Gastrocnemius medialis (tissue), 4 donors: ENCODE data around the gene HAL. TPM values are rescaled to one million over a fixed set of nuclear protein-coding genes. Genes with fewer than 3 reads are reported as not detected.

Experiments
- ATAC-seq, 2 donors: fragments of 150-250 bp; one replicate each; pipeline ENCODE4 v1.9.1; 2016
- DNase-seq, 2 donors: peaks; one replicate each; pipeline ENCODE4 v3.0.0-alpha.2; 2019
- H3K27ac ChIP-seq, 4 donors: fragments of 200-600 bp; sonication (generic); 1 replicate in 1 of 4; 2 replicates in 3 of 4; pipeline ENCODE4 v1.5.1; 2016 to 2018; ENCODE audit warnings: mild to moderate bottlenecking in 2 of 4, moderate library complexity in 1 of 4
- H3K27me3 ChIP-seq, 3 donors: fragments of 200-600 bp; sonication (generic) in 2 of 3; 1 replicate in 1 of 3; 2 replicates in 2 of 3; pipeline versions ENCODE4 v1.5.1 to v1.6.0; 2016 to 2019; ENCODE audit warnings: mild to moderate bottlenecking in 1 of 3, moderate library complexity in 1 of 3
- H3K36me3 ChIP-seq, 2 donors: fragments of 200-600 bp; sonication (generic) in 1 of 2; one replicate each; pipeline ENCODE4 v1.5.1; 2017 to 2018
- H3K4me1 ChIP-seq, 2 donors: fragments of 200-600 bp; sonication (generic) in 1 of 2; one replicate each; pipeline ENCODE4 v1.5.1; 2016 to 2017; ENCODE audit warnings: mild to moderate bottlenecking in 2 of 2
- H3K4me3 ChIP-seq, 4 donors: fragments of 200-600 bp; sonication (generic) in 3 of 4; 1 replicate in 1 of 4; 2 replicates in 3 of 4; pipeline ENCODE4 v1.5.1; 2016 to 2019; ENCODE audit warnings: mild to moderate bottlenecking in 2 of 4
- H3K9me3 ChIP-seq, 3 donors: fragments of 200-600 bp; sonication (generic) in 2 of 3; 1 replicate in 1 of 3; 2 replicates in 2 of 3; pipeline ENCODE4 v1.5.1; 2016 to 2019
- POLR2A ChIP-seq, 2 donors: fragments of 450-650 bp; IDR thresholded peaks; one replicate each; pipeline ENCODE4 v1.6.1; 2017; ENCODE audit warnings: antibody characterized with exemption in 2 of 2, mild to moderate bottlenecking in 2 of 2, moderate library complexity in 2 of 2
- in situ Hi-C, 4 donors: fragments of 200-750 bp; cut with MboI; loops; one replicate each; pipeline versions ENCODE4 v1.15.0 to v1.8.0; 2017; ENCODE audit warnings: low sequenced_read_pairs in 4 of 4
- intact Hi-C: fragments of 100-400 bp; cut with DNase I; formaldehyde crosslinking; loops from one replicate; pipeline ENCODE4 v1.15.1; 2023; ENCODE audit warnings: low total_unique reads
- total RNA-seq, 4 donors: library from RNA; depleted of rRNA; stranded (reverse); fragments of >200 nt; gene quantifications; one replicate each; pipeline versions ENCODE4 v1.1.0 to v1.2.3, GENCODE V29; 2016
- TF ChIP-seq, protein P1 (sequence below), 5 experiments: fragments of 450-650 bp in 3 of 5; fragments of 200-600 bp in 2 of 5; sonication (generic) in 2 of 5; IDR thresholded peaks in 4 of 5; conservative IDR thresholded peaks in 1 of 5; 1 replicate in 4 of 5; 2 replicates in 1 of 5; pipeline ENCODE4 v1.5.1; 2016 to 2019; ENCODE audit warnings: antibody characterized with exemption in 5 of 5, mild to moderate bottlenecking in 3 of 5, moderate library complexity in 3 of 5

The HAL gene
- total RNA-seq, 4 donors from 2014 or later = 0.59 to 1.3 (median 1.3) TPM; not detected in 1

DNA sequence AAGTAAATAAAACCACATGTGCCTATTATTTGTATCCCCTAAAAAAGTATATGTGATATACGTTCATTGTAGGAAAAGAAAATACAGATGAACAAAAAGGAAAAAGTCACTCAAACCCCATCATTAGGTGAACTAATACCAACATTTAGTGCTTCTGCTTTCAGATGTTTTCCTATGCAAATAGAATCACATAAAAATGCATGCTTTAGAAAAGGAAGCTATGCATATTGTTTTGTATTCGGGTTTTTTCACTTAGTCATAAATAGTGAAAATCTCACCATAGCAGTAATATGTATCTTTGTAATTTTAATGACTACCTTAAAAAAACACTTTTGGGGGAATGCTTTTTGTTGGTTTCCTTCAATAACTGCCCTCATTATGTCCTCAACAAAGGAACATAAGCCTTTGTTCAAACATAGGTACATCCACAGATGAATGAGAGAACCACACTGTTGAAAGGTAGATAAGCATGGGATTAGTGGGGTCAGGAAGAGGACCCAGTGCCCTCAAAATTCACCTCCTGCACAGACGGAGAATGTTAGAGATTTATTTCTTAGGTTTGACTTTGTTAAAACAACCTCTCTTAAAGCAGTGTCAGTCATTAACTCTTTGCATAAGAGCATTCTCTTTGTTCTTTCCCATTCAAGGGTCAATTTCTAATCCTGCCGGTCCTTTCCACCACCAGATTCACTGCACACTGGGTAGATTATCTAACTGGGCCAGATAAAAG is 46.5 kb downstream of the HAL start:
- H3K36me3 ChIP-seq = no peaks in the 10 kb centered on the region
- ATAC-seq = no peak

DNA sequence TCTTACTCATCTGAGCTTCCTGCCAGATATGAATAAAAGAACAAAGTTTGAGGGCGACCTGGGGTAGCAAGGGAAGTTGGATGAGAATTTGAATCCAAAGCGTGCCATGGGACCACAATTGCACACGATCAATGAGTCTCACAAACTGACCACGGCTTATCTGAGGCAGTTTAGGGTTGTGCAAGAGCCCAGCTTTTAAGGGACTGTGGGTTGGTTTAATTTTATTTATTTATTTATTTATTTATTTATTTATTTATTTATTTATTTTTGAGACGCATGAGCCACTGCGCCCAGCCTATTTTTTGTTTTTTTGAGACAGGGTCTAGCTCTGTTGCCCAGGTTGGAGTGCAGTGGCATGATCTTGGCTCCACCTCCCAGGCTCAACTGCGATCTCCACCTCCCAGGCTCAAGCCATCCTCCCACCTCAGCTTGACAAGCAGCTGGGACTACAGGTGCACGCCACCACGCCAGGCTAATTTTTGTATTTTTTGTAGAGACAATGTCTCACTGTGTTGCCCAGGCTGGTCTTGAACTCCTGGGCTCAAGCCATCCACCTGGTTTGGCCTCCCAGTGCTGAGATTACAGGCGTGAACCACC is 51.9 kb downstream of the HAL start:
- ATAC-seq (no peak), DNase-seq (no peak)
- Histone ChIP-seq H3K27me3 (no peaks in the 10 kb centered on the region), H3K4me3 (no peak overlapping the region), H3K4me1 (peaks cover 4 to 9% of the 10 kb centered on the region in 2 donors), H3K36me3 (no peaks in the 10 kb centered on the region), H3K27ac (no peak overlapping the region), H3K9me3 (no peaks in the 10 kb centered on the region)
- intact Hi-C loops (no loop called here), in situ Hi-C loops (no loop called here)
- TF ChIP-seq, protein P1, sequence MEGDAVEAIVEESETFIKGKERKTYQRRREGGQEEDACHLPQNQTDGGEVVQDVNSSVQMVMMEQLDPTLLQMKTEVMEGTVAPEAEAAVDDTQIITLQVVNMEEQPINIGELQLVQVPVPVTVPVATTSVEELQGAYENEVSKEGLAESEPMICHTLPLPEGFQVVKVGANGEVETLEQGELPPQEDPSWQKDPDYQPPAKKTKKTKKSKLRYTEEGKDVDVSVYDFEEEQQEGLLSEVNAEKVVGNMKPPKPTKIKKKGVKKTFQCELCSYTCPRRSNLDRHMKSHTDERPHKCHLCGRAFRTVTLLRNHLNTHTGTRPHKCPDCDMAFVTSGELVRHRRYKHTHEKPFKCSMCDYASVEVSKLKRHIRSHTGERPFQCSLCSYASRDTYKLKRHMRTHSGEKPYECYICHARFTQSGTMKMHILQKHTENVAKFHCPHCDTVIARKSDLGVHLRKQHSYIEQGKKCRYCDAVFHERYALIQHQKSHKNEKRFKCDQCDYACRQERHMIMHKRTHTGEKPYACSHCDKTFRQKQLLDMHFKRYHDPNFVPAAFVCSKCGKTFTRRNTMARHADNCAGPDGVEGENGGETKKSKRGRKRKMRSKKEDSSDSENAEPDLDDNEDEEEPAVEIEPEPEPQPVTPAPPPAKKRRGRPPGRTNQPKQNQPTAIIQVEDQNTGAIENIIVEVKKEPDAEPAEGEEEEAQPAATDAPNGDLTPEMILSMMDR (IDR thresholded peaks at IDR 0.05 in 4 of 5, conservative IDR thresholded peaks at IDR 0.05 in 1 of 5) = no peak

More for the DNA sequence above, 46.5 kb downstream of the HAL start:
- no peak overlapping the region for H3K27ac ChIP-seq
- no peaks in the 10 kb centered on the region for H3K27me3 ChIP-seq
- no peak for DNase-seq
- in situ Hi-C loops (no loop called here), intact Hi-C loops (no loop called here)
- H3K4me3 ChIP-seq = no peak overlapping the region
- H3K9me3 ChIP-seq = no peaks in the 10 kb centered on the region
- TF ChIP-seq, protein P1 (IDR thresholded peaks at IDR 0.05 in 4 of 5, conservative IDR thresholded peaks at IDR 0.05 in 1 of 5) = no peak
- no peak for TF ChIP-seq POLR2A (IDR thresholded peaks at IDR 0.05)
- H3K4me1 ChIP-seq = no peaks in the 10 kb centered on the region

- in situ Hi-C loops (no loop called here), intact Hi-C loops (loop anchor here (2.0 kb wide), 1 partner anchor 85 kb away; the partner anchor contains the start of gene SNRPF)
- Histone ChIP-seq H3K4me1 (peaks cover 4 to 9% of the 10 kb centered on the region in 2 donors), H3K27ac (peak within 1 kb of the TSS; percentile 79 to 88 (median 83)), H3K27me3 (no peaks in the 10 kb centered on the region), H3K36me3 (no peaks in the 10 kb centered on the region), H3K9me3 (no peaks in the 10 kb centered on the region), H3K4me3 (peak within 1 kb of the TSS; percentile 68 to 90 (median 74))
- DNase-seq (peak in 1 of 2 donors; percentile 29), ATAC-seq (peak; percentile 62 to 76)
- no peak for TF ChIP-seq POLR2A (IDR thresholded peaks at IDR 0.05)
- TF ChIP-seq, protein P1 (IDR thresholded peaks at IDR 0.05 in 4 of 5, conservative IDR thresholded peaks at IDR 0.05 in 1 of 5) = peak in 4 of 5 experiments; percentile 13 to 42 (median 26)
Measured at GRCh38 chr12:95943330-95943842, 52.8 kb downstream of the HAL start, which contains the start of gene AMDHD1. AMDHD1 (plus strand) TSS chr12:95943331; CDS start chr12:95943399, 68 bp downstream.

DNA sequence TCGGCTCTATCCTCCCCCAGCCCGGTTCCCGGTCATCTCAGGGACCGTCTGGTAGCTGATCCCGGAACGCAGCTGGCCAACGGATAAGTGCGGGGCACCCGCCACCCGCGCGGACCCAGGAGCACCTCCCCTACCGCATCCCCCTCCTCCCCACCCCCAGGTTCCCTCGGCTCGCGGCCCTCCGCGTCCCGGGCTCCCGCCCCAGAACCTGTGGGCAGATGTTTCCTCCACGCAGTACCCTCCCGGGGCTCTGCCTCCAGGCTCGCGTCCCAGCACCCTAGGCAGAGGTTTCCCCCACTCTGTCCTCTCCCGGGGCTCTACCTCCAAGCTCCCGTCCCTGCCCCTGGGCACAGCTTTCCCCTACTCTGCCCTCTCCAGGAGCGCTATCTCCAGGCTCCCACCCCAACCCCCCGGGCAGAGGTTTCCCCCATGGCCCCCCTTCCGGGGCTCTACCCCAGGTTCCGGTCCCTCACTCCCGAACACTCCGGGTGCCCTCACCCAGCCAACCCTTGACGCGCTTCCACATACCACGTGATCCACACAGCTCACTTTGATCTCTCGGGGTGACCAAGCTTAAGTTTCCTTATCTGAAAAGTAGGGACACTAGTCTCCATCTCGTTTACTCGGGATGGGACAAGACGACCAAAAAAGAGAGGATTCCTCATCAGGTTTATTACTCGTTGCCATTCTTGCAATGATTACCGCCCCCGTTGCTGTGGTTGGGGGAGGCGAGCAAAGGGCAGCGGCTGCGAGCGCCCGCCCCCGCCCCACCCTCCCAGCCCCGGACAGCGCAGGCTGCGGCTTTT is 53.4 kb downstream of the HAL start, which contains the start of gene CCDC38:
Gene CCDC38, minus strand, starts transcription at position 91 of the 806 bp plus-strand sequence. CDS start 6,105 bp downstream, outside the sequence.
- Histone ChIP-seq H3K36me3 (no peaks in the 10 kb centered on the region), H3K27ac (peak within 1 kb of the TSS; percentile 79 to 88 (median 83)), H3K4me3 (peak within 1 kb of the TSS; percentile 68 to 90 (median 74)), H3K27me3 (no peaks in the 10 kb centered on the region), H3K9me3 (no peaks in the 10 kb centered on the region), H3K4me1 (peaks cover 4 to 9% of the 10 kb centered on the region in 2 donors)
- DNase-seq (peak; percentile 41 to 76), ATAC-seq (peak; percentile 95 to 96)
- in situ Hi-C loops (no loop called here), intact Hi-C loops (loop anchor here (2.0 kb wide), 1 partner anchor 84 kb away; the partner anchor contains the start of gene SNRPF)
- TF ChIP-seq, protein P1 (IDR thresholded peaks at IDR 0.05 in 4 of 5, conservative IDR thresholded peaks at IDR 0.05 in 1 of 5) = no peak
- TF ChIP-seq POLR2A (IDR thresholded peaks at IDR 0.05) = peak in 1 of 2 donors; percentile 25
